K562 (cell line): ENCODE data around the gene UBE2L6. TPM values are rescaled to one million over a fixed set of nuclear protein-coding genes. Genes with fewer than 3 reads are reported as not detected.

Experiments used
- BCOR ChIP-seq: fragments of 450-650 bp; IDR thresholded peaks from 2 replicates; pipeline ENCODE4 v1.6.1; 2016
- C11orf30 ChIP-seq: fragments of 450-650 bp; IDR thresholded peaks from 2 replicates; pipeline ENCODE4 v1.6.1; 2016; ENCODE audit warnings: low read depth, mild to moderate bottlenecking
- ELF2 ChIP-seq: fragments of 250-450 bp; sonication (Bioruptor Pico); IDR thresholded peaks from 2 replicates; pipeline ENCODE4 v1.5.0; 2021; ENCODE audit warnings: mild to moderate bottlenecking
- ESRRB ChIP-seq: fragments of 250-450 bp; sonication (Bioruptor Pico); IDR thresholded peaks from 2 replicates; pipeline ENCODE4 v1.5.0; 2020; ENCODE audit warnings: mild to moderate bottlenecking, moderate library complexity, borderline replicate concordance
- ETV1 ChIP-seq: fragments of 450-650 bp; conservative IDR thresholded peaks from 2 replicates; pipeline ENCODE4 v1.6.1; 2016; ENCODE audit warnings: missing genetic modification characterization, control low read depth, low read depth, missing compliant biosample characterization
- FOXJ2 ChIP-seq: fragments of 200-800 bp; sonication (Bioruptor generic); IDR thresholded peaks from 2 replicates; pipeline ENCODE4 v1.6.1; 2016; ENCODE audit warnings: missing genetic modification characterization, missing compliant biosample characterization
- FOXK1 ChIP-seq: sonication (generic); formaldehyde crosslinking; IDR thresholded peaks from 2 replicates; pipeline ENCODE4 v1.8.0; 2022; ENCODE audit warnings: missing genetic modification reagents, mild to moderate bottlenecking, borderline replicate concordance
- HMG20B ChIP-seq: fragments of 250-450 bp; sonication (Bioruptor Pico); IDR thresholded peaks from 2 replicates; pipeline ENCODE4 v1.5.0; 2021; ENCODE audit warnings: mild to moderate bottlenecking
- HNRNPUL1 ChIP-seq: fragments of 200-400 bp; formaldehyde crosslinking; IDR thresholded peaks from 2 replicates; pipeline ENCODE4 v1.6.1; 2017; ENCODE audit warnings: low read length
- KAT8 ChIP-seq: fragments of 450-650 bp; IDR thresholded peaks from 2 replicates; pipeline ENCODE4 v1.6.1; 2016; ENCODE audit warnings: low read depth, mild to moderate bottlenecking
- KDM5B ChIP-seq: fragments of 200-600 bp; sonication (generic); IDR thresholded peaks from 2 replicates; pipeline ENCODE4 v1.6.1; 2012; ENCODE audit warnings: low read depth, mild to moderate bottlenecking, moderate library complexity, low read length, control low read depth, inconsistent platforms; ENCODE audit not compliant: insufficient replicate concordance
- LCOR ChIP-seq: sonication (generic); formaldehyde crosslinking; IDR thresholded peaks from 2 replicates; pipeline ENCODE4 v1.8.0; 2022; ENCODE audit warnings: mild to moderate bottlenecking, missing genetic modification reagents
- MTA2 ChIP-seq: fragments of 450-650 bp; IDR thresholded peaks from 2 replicates; pipeline ENCODE4 v1.6.1; 2016; ENCODE audit warnings: low read depth
- NBN ChIP-seq: fragments of 450-650 bp; IDR thresholded peaks from 2 replicates; pipeline ENCODE4 v1.6.1; 2016; ENCODE audit warnings: low read depth, mild to moderate bottlenecking
- NFXL1 ChIP-seq: fragments of 450-650 bp; formaldehyde crosslinking; IDR thresholded peaks from 2 replicates; pipeline ENCODE4 v1.4.0; 2021; ENCODE audit warnings: mild to moderate bottlenecking
- NR3C1 ChIP-seq: sonication (generic); formaldehyde crosslinking; IDR thresholded peaks from 2 replicates; pipeline ENCODE4 v1.8.1; 2022; ENCODE audit warnings: missing genetic modification reagents
- PHF8 ChIP-seq: fragments of 200-600 bp; sonication (generic); IDR thresholded peaks from 2 replicates; pipeline ENCODE4 v1.6.1; 2012; ENCODE audit warnings: mixed run types, mild to moderate bottlenecking, inconsistent platforms, low read length, moderate library complexity, borderline replicate concordance
- SMAD1 ChIP-seq: fragments of 150-350 bp; IDR thresholded peaks from 2 replicates; pipeline ENCODE4 v1.6.1; 2014; ENCODE audit warnings: low read length, low read depth; ENCODE audit not compliant: partially characterized antibody
- TAF15 ChIP-seq: fragments of 200-400 bp; formaldehyde crosslinking; IDR thresholded peaks from 2 replicates; pipeline ENCODE4 v1.6.1; 2017; ENCODE audit warnings: mild to moderate bottlenecking, low read depth, low read length, moderate library complexity
- THRAP3 ChIP-seq: fragments of 450-650 bp; IDR thresholded peaks from 2 replicates; pipeline ENCODE4 v1.6.1; 2016; ENCODE audit warnings: mild to moderate bottlenecking, inconsistent platforms, borderline replicate concordance
- TSC22D4 ChIP-seq: fragments of 450-650 bp; IDR thresholded peaks from 2 replicates; pipeline ENCODE4 v1.6.1; 2016; ENCODE audit warnings: missing genetic modification characterization, missing biosample characterization, control low read depth
- WHSC1 ChIP-seq: IDR thresholded peaks from one replicate; pipeline ENCODE4 v1.6.1; 2012; ENCODE audit warnings: low read length, control low read depth, inconsistent platforms
- XRCC5 ChIP-seq: fragments of 200-400 bp; formaldehyde crosslinking; IDR thresholded peaks from 2 replicates; pipeline ENCODE4 v1.6.1; 2017; ENCODE audit warnings: low read depth, mild to moderate bottlenecking, low read length
- ZFP1 ChIP-seq: fragments of 450-650 bp; formaldehyde crosslinking; IDR thresholded peaks from 2 replicates; pipeline ENCODE4 v1.4.0; 2020; ENCODE audit warnings: mild to moderate bottlenecking, mixed read lengths
- ZNF12 ChIP-seq: sonication (generic); formaldehyde crosslinking; IDR thresholded peaks from 2 replicates; pipeline ENCODE4 v1.4.0; 2020; ENCODE audit warnings: mild to moderate bottlenecking, missing genetic modification reagents
- ZNF217 ChIP-seq: sonication (generic); formaldehyde crosslinking; IDR thresholded peaks from 2 replicates; pipeline ENCODE4 v1.8.0; 2022; ENCODE audit warnings: mild to moderate bottlenecking, missing genetic modification reagents
- ZNF445 ChIP-seq: fragments of 250-450 bp; sonication (Bioruptor Pico); IDR thresholded peaks from 2 replicates; pipeline ENCODE4 v1.4.0; 2020; ENCODE audit warnings: low read depth, mild to moderate bottlenecking, moderate library complexity
- polyA plus RNA-seq, 8 experiments: library from polyadenylated mRNA; depleted of rRNA in 4 of 8; stranded (reverse) in 5 of 8; unstranded in 3 of 8; fragments of >200 nt; fragmentation: Nextera tagmentation in 2 of 8; fragmentation: Illumina TruSeq in 1 of 8; extraction: Ambion mirVana in 2 of 8; extraction: Trizol in 1 of 8; gene quantifications; 2 replicates each; pipeline versions ENCODE4 v1.2.1 to v1.2.3, GENCODE V29; 2011 to 2014; ENCODE audit warnings: inconsistent platforms in 1 of 8, missing spikeins in 1 of 8
- total RNA-seq, 7 experiments: library from RNA; depleted of rRNA in 6 of 7; stranded (reverse); fragments of >200 nt in 6 of 7; fragmentation: Illumina TruSeq in 2 of 7; extraction: Trizol in 2 of 7; gene quantifications; 2 replicates each; pipeline versions ENCODE4 v1.2.1 to v1.2.3, GENCODE V29; 2011 to 2021; ENCODE audit warnings: low replicate concordance in 1 of 7
- TF ChIP-seq, protein P1 (sequence below): fragments of 250-450 bp; sonication (Bioruptor Pico); IDR thresholded peaks from 2 replicates; pipeline ENCODE4 v1.6.1; 2021; ENCODE audit warnings: mild to moderate bottlenecking
- TF ChIP-seq, protein P2 (sequence below): fragments of 250-450 bp; sonication (Bioruptor Pico); IDR thresholded peaks from 2 replicates; pipeline ENCODE4 v1.8.0; 2022; ENCODE audit warnings: inconsistent platforms, mild to moderate bottlenecking, moderate library complexity, borderline replicate concordance
- TF ChIP-seq, protein P3 (sequence below): fragments of 450-650 bp; formaldehyde crosslinking; IDR thresholded peaks from 2 replicates; pipeline ENCODE4 v1.4.0; 2020; ENCODE audit warnings: mild to moderate bottlenecking, moderate library complexity

The UBE2L6 gene
- total and polyA plus RNA-seq, 9 of the 15 experiments (the other 6 are each of a cell fraction or from before 2014, with no cell fraction given) = 5.9 to 24.9 (median 9.7) TPM

- TF ChIP-seq TAF15 = no peak
- TF ChIP-seq FOXJ2 (tag) = no peak
- TF ChIP-seq C11orf30 = no peak
- TF ChIP-seq NBN = no peak
- TF ChIP-seq ESRRB (CRISPR knock-in tag) = no peak
- TF ChIP-seq KDM5B = peak; percentile 82
- peak; percentile 14; the same call in 1 of the 2 replicates for TF ChIP-seq BCOR
- no peak for TF ChIP-seq TSC22D4 (tag)
- TF ChIP-seq FOXK1 (CRISPR knock-in tag) = no peak
- TF ChIP-seq, protein P1, sequence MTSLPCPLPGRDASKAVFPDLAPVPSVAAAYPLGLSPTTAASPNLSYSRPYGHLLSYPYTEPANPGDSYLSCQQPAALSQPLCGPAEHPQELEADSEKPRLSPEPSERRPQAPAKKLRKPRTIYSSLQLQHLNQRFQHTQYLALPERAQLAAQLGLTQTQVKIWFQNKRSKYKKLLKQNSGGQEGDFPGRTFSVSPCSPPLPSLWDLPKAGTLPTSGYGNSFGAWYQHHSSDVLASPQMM = no peak
- TF ChIP-seq, protein P2, sequence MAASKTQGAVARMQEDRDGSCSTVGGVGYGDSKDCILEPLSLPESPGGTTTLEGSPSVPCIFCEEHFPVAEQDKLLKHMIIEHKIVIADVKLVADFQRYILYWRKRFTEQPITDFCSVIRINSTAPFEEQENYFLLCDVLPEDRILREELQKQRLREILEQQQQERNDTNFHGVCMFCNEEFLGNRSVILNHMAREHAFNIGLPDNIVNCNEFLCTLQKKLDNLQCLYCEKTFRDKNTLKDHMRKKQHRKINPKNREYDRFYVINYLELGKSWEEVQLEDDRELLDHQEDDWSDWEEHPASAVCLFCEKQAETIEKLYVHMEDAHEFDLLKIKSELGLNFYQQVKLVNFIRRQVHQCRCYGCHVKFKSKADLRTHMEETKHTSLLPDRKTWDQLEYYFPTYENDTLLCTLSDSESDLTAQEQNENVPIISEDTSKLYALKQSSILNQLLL = no peak
- no peak for TF ChIP-seq THRAP3
- TF ChIP-seq PHF8 = peak; percentile 52; the same call in 1 of the 2 replicates
- no peak; the same call in 1 of the 2 replicates for TF ChIP-seq ETV1
- no peak for TF ChIP-seq WHSC1
- TF ChIP-seq NFXL1 (CRISPR knock-in tag) = no peak
- no peak for TF ChIP-seq KAT8
- TF ChIP-seq ZFP1 (CRISPR knock-in tag) = no peak
- no peak for TF ChIP-seq ZNF445
- no peak for TF ChIP-seq LCOR (CRISPR knock-in tag)
- no peak for TF ChIP-seq ZNF217 (CRISPR knock-in tag)
- no peak for TF ChIP-seq HMG20B (CRISPR knock-in tag)
- TF ChIP-seq SMAD1 = no peak
- no peak for TF ChIP-seq MTA2
- no peak for TF ChIP-seq HNRNPUL1
- no peak for TF ChIP-seq ZNF12
- no peak for TF ChIP-seq ELF2 (CRISPR knock-in tag)
- 0 out of 2 replicates have a peak, but pooled peaks have one; percentile 37 for TF ChIP-seq NR3C1 (CRISPR knock-in tag)
- TF ChIP-seq, protein P3, sequence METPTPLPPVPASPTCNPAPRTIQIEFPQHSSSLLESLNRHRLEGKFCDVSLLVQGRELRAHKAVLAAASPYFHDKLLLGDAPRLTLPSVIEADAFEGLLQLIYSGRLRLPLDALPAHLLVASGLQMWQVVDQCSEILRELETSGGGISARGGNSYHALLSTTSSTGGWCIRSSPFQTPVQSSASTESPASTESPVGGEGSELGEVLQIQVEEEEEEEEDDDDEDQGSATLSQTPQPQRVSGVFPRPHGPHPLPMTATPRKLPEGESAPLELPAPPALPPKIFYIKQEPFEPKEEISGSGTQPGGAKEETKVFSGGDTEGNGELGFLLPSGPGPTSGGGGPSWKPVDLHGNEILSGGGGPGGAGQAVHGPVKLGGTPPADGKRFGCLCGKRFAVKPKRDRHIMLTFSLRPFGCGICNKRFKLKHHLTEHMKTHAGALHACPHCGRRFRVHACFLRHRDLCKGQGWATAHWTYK (CRISPR knock-in tag) = no peak
- no peak for TF ChIP-seq XRCC5
These were observed 52.0 kb downstream of the UBE2L6 start, which contains the start of gene SLC43A1 (continued) for GRCh38 chr11:57515332-57516060.
